GM18508 (cell line): ENCODE measurements around the gene FRY.

Source experiments
- ATAC-seq: cut with Tn5 transposase; IDR thresholded peaks from one replicate; pipeline ENCODE4 v1.9.1; 2021; ENCODE audit warnings: moderate number of reproducible peaks; ENCODE audit not compliant: insufficient read depth, unreplicated experiment

FRY gene

DNA sequence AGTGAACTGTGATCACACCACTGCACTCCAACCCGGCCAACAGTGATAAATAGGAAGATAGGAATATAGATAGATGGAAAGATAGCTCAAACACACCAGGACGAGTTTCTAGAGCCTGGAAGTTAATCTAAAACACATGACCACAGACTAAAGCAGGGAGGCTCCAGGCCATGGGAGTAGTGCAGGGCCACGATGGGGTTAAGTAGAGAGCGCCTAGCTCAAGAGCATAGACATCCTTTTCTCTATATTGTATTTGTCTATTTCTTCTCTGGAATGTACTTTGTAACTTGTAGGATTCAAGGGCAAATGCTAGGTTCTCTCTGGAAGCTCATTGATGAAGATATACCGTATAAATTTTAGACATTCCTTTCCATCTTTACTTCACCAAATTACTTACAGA is 214.0 kb downstream of the FRY start:
- ATAC-seq = no peak

- ATAC-seq = peak; percentile 89
Observed at GRCh38 chr13:32246468-32246867, 214.9 kb downstream of the FRY start.

DNA sequence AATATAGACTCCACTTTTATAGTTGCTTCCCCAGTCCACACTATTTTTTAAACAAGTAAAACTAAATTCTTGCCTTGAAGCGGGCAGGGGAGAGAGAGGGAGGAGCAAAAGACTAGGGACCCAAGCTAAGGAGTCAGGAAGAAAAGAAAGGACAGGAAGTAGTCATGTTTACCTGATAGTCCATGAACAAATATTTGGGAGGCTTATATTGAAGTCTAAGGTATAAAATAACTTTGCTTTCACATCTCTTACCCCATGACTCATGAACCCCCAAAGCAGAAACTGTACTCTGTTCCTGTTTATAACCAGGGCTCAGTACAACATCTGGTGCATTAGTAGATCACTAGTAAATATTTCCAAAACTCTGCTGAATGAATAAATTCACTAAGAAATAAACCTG is 216.3 kb downstream of the FRY start:
- no peak for ATAC-seq

GRCh38 chr13:32248801-32249200 is 217.2 kb downstream of the FRY start:
- no peak for ATAC-seq

DNA sequence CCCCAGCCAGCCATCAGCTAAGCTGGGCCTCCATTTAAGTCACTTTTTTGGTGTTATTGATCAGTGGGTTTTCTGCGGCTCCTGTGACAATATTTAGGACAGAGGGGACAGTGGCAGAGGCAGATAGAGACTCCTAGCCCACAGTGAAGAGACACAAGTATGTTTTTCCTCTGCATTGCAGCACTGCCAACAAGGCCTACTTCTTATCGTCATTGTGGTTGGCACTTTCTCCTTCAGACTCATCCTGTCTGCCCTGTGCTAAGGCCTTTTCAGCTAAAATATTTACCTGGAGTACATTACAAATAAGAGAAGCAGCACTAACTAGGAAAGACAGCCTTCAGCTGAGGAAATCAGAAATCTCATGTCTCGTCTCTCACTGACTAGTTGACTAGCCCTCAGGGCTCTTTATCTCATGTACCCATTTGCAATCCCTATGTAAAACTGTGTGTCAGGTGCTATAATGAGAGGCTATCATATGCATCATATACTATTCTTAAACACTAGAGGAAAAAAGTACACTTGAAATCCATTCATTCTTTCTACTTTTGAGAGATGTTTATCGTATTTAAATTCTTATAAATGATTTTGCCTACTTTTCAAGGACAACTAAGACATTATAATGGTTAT is 221.4 kb downstream of the FRY start:
- no peak for ATAC-seq

- ATAC-seq = no peak
Observed at GRCh38 chr13:32253911-32254399, 222.4 kb downstream of the FRY start.

DNA sequence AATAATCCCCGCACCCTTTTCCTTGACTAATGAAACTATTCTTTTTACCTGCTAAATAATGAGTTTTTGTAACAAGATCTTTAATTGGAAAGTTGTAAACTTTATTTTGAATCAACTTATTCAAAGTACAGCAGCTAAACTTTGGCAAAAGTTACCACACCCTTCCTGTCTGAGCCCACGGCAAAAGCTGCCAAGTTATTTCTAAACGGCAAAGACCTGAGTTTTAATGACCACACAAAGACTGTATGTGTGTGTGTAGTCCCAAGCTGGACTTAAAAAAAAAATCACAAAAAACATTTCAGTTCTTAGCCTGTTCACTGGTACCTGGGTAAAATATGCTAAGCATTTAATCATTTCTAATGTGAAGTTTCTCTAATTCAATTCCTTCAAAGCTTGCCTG is 222.8 kb downstream of the FRY start:
- no peak for ATAC-seq

DNA sequence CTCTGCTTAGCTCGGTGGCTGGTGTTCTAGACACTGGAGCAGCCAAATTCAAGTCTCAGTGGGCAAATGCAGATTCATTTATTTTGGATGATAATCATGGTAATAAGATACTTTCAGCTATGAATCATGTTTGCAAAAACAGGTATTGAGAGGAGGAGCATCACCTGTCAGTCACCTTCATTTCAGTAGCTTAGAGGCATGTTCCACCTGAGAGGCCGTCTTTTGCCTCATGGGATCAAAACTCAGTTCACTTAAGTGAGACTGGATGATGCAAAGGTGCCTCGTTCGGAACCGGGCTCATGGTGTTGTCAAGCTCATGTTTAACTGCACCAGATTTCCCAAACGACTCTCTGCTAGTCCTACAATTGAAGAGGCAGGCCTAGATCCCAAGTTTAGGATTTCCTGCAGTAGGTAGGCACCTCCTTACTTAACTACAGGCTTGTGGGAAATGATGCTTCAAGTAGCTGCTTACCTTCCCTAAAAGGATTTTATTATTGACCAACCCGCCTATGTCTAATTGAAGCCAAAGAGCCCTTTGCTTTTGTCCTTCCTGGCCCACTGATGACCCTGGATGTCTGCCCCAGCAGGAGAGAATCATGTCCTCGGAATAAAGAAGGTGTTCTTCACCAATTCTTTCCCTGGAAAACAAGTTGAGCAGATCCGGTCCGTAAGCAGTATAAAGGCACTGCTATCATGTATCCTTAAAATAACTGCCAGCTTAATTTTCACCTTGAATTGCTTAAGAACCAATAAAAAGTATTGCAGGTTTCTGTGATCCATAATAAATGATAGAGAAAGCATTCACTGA is 223.5 kb downstream of the FRY start:
- ATAC-seq = no peak

GRCh38 chr13:32255724-32256109 is 224.1 kb downstream of the FRY start:
- no peak for ATAC-seq

DNA sequence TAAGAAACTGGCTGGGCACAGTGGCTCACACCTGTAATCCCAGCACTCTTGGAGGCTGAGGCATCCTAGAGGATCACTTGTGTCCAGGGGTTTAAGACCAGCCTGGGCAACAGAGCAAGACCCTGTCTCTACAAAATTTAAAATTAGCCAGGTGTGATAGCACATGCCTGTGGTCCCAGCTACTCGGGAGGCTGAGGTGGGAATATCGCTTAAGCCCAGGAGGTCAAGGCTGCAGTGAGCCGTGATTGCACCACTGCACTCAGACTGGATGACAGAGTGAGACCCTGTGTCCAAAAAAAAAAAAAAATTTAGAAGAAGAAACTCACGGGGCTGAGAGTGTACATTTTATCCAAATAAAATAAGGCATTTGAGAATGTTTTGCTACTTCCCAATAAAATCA is 224.7 kb downstream of the FRY start:
- no peak for ATAC-seq

DNA sequence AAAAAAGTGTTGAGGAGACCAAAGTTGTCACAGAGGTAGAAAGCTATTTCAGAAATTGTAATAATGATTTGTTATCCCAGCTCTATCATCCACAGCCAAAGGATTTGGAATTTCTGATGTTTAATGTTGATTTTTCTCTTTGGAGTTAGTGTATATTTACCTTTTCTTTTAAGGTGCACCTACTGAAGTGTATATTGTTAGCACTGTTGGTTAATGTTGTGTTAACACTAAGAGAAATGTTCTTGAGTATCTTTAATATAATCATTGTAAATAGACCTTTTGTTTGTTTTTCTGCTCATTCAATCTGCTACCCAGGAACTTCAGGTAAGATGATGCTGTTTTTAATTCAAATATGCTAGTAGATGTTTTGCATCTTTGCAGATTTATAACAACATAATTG is 226.1 kb downstream of the FRY start:
- ATAC-seq = no peak

GRCh38 chr13:32259116-32259515 is 227.5 kb downstream of the FRY start:
- no peak for ATAC-seq

- no peak for ATAC-seq
Observed at GRCh38 chr13:32261567-32261966, 230.0 kb downstream of the FRY start.

DNA sequence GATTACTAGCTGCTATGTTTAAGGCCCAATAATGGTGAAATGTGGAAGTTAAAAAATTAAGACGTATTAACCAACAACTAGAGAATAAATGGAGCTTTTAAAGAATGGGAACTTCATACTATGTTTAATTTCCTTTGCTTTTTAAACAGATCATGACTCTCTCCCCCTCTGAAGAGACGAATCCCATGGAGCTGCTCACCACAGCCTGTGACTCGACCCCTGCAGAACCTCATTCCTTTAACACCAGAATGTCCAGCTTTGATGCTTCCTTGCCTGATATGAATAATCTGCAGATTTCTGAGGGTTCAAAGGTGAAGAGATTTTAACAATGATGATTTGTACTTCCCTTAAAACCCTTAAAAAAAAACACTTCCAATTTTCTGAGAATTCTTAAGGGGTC is 230.6 kb downstream of the FRY start:
- no peak for ATAC-seq

- ATAC-seq = no peak
Observed at GRCh38 chr13:32262619-32263018, 231.0 kb downstream of the FRY start.

DNA sequence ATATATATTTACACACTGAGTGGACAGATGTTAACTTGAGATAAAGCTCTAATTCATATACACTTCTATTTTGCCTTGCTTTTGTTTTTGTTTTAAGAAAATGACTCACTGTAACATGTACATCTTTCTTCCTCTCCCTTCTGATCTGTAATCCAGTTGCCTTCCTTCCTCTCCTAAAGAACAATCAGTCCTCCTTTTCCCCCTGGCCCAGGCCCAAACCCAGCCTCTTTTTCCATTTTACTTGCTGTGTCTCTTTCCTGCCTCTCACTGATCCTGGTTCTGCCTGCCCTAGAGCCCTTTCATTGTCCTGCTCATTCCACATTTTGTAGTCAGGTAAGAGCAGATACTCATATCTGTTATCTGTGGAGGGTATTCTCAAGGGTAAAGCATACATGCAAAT is 232.8 kb downstream of the FRY start:
- no peak for ATAC-seq

DNA sequence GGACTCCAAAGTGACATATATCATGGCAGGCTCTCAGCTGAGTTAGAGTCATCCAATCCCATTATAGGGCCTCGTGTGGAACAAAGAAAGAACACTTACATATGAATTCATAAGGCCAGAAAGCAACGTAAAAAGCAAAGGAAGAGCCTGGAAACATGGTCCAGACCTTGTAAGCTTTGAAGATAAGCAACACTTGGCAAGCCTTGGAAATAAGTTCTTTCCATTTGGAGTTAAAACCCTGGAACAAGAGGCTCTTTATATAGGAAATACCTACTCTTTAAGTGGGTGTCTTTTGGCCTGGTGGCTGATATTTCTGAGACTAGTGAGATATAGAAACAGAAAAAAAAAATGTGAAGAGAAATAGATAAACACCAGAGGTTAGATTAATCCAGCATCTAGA is 234.2 kb downstream of the FRY start:
- no peak for ATAC-seq

DNA sequence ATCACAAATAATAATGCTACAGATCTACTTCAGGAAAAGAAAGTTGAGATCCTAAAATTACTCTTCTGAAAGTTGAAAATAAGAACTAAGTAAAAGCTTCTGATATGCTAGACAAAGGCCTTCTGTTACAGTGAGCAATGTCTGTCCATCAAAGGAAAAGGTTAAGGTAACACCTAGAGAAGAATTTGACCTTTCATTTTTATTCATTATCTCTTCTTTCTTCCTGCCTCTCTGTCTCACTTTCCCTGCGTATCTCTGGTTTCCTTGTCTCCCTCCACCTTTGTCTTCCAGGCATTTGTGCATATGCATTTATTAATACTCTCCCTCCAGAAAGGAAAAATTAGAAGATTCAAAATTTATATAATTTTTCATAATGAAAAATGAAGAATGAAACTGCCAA is 234.6 kb downstream of the FRY start:
- no peak for ATAC-seq

DNA sequence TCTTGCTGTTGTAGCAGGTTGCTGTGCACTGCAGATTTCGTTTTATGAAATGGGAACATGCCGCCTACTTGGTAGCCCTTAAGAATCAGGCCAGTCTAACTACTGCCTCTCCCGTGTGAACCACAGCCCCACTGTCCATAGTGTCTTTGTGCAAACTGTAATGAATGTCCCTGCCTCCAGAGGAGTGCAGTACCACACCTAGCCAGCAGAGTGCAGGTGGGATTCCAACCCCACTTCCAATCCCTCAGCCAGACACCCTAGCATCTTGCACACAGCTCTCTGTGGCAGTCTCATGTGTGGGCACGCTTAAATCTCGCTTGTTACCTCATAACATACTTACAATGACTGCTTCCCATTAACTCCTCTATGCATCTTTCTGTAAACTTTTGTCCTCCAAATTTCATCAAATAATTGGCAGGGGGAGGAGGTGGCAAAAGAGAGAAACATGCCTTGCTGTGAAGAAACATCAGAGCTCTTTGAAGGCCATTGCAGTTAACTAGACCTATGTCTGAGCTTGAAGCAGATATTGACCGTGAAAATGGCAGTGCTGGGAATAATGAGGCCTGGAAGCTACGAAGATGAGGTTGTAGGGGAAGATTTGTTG is 236.4 kb downstream of the FRY start:
- ATAC-seq = peak; percentile 77

- no peak for ATAC-seq
Observed at GRCh38 chr13:32272021-32272683, 240.6 kb downstream of the FRY start.

GRCh38 chr13:32277839-32278238 is 246.3 kb downstream of the FRY start:
- no peak for ATAC-seq
